H1 (cell line): Measurements from ENCODE around the gene MSI2. TPM values are rescaled to one million over a fixed set of nuclear protein-coding genes. Genes with fewer than 3 reads are reported as not detected.

Source experiments
- ASH2L ChIP-seq: fragments of 200-600, 300-600 bp; sonication (generic); IDR thresholded peaks from one replicate; pipeline ENCODE4 v1.7.1; 2017; ENCODE audit warnings: low read length
- KDM5A ChIP-seq: fragments of 200-600 bp; IDR thresholded peaks from 2 replicates; pipeline ENCODE4 v1.7.1; 2012; ENCODE audit warnings: mild to moderate bottlenecking, low read length, inconsistent platforms, mixed read lengths
- TBP ChIP-seq: IDR thresholded peaks from 2 replicates; pipeline ENCODE4 v1.6.1; 2011; ENCODE audit warnings: low read depth, low read length, improper control_type of control experiment
- polyA plus RNA-seq, 7 experiments: library from polyadenylated mRNA; depleted of rRNA in 3 of 7; stranded (reverse) in 5 of 7; unstranded in 2 of 7; fragments of >200 nt in 5 of 7; fragments of 200-250 nt in 2 of 7; gene quantifications; 1 replicate in 5 of 7; 2 replicates in 1 of 7; 4 replicates in 1 of 7; pipeline versions ENCODE4 v1.2.1 to v1.2.3, GENCODE V29; 2011 to 2013; ENCODE audit warnings: missing spikeins in 2 of 7, mixed read lengths in 2 of 7
- total RNA-seq: library from RNA; stranded (reverse); fragmentation: NEBNext Ultra II Directional; extraction: Animal tissue kit (Norgen Biotek cat#: 25700); gene quantifications from 2 replicates; pipeline ENCODE4 v1.2.1, GENCODE V29; 2021

MSI2 gene
- total and polyA plus RNA-seq, 2 of the 8 experiments (the other 6 are each of a cell fraction or from before 2014, with no cell fraction given): 36.7 to 80.6 TPM

GRCh38 chr17:57493171-57493570, 236.8 kb downstream of the MSI2 start (continued):
- TF ChIP-seq KDM5A (no peak), ASH2L (no peak), TBP (no peak)
